GM18951 (cell line): Measurements from ENCODE around the gene QKI.

Source experiments
- POLR2A ChIP-seq: IDR thresholded peaks from 4 replicates; pipeline ENCODE4 v1.6.1; 2011; ENCODE audit warnings: mild to moderate bottlenecking; ENCODE audit not compliant: insufficient read length, insufficient read depth; ENCODE audit errors: extremely low read depth
- in situ Hi-C: fragments of 300-500 bp; cut with MboI; formaldehyde crosslinking; loops from one replicate; pipeline ENCODE4 v1.12.0; 2022; ENCODE audit warnings: low sequenced_read_pairs, mixed read lengths, inconsistent platforms; ENCODE audit not compliant: unreplicated experiment

The QKI gene

GRCh38 chr6:163501026-163501425, 86.5 kb downstream of the QKI start:
- in situ Hi-C loops = no loop called here
- no peak for TF ChIP-seq POLR2A

- in situ Hi-C loops = no loop called here
- no peak for TF ChIP-seq POLR2A
Measured at GRCh38 chr6:163501439-163501838, 86.9 kb downstream of the QKI start.

GRCh38 chr6:163504984-163505640, 90.6 kb downstream of the QKI start:
- in situ Hi-C loops = no loop called here
- TF ChIP-seq POLR2A = no peak

GRCh38 chr6:163507965-163508364, 93.4 kb downstream of the QKI start:
- TF ChIP-seq POLR2A = no peak
- in situ Hi-C loops = no loop called here

GRCh38 chr6:163513003-163513402, 98.5 kb downstream of the QKI start:
- in situ Hi-C loops = no loop called here
- TF ChIP-seq POLR2A = no peak

GRCh38 chr6:163513570-163514166, 99.2 kb downstream of the QKI start:
- in situ Hi-C loops = no loop called here
- TF ChIP-seq POLR2A = no peak

GRCh38 chr6:163516908-163517307, 102.4 kb downstream of the QKI start:
- TF ChIP-seq POLR2A = no peak
- in situ Hi-C loops = no loop called here

GRCh38 chr6:163520956-163521355, 106.4 kb downstream of the QKI start:
- no peak for TF ChIP-seq POLR2A
- in situ Hi-C loops = no loop called here

GRCh38 chr6:163522033-163522432, 107.5 kb downstream of the QKI start:
- in situ Hi-C loops = no loop called here

GRCh38 chr6:163525926-163526325, 111.4 kb downstream of the QKI start:
- no peak for TF ChIP-seq POLR2A
- in situ Hi-C loops = no loop called here

More at GRCh38 chr6:163522033-163522432, 107.5 kb downstream of the QKI start:
- no peak for TF ChIP-seq POLR2A

- in situ Hi-C loops = no loop called here
- TF ChIP-seq POLR2A = no peak
Measured at GRCh38 chr6:163526346-163526745, 111.8 kb downstream of the QKI start.

- no peak for TF ChIP-seq POLR2A
- in situ Hi-C loops = no loop called here
Measured at GRCh38 chr6:163527291-163527690, 112.8 kb downstream of the QKI start.

GRCh38 chr6:163529605-163530004, 115.1 kb downstream of the QKI start:
- TF ChIP-seq POLR2A = no peak
- in situ Hi-C loops = no loop called here

- no peak for TF ChIP-seq POLR2A
Measured at GRCh38 chr6:163530406-163530805, 115.9 kb downstream of the QKI start.

GRCh38 chr6:163531122-163531521, 116.6 kb downstream of the QKI start:
- in situ Hi-C loops = no loop called here
- no peak for TF ChIP-seq POLR2A

More at GRCh38 chr6:163530406-163530805, 115.9 kb downstream of the QKI start:
- in situ Hi-C loops = no loop called here

- no peak for TF ChIP-seq POLR2A
- in situ Hi-C loops = no loop called here
Measured at GRCh38 chr6:163532526-163533078, 118.1 kb downstream of the QKI start.
